GM19397 (cell line): Measurements from ENCODE around the gene DOCK11.
"Not testable (repeated sequence)": the region's sequence is repeated elsewhere in the genome, so short reads cannot be mapped to it uniquely, and the experiment has no call there.

ENCODE experiments used
- ATAC-seq: cut with Tn5 transposase; IDR thresholded peaks from one replicate; pipeline ENCODE4 v1.9.1; 2021; ENCODE audit warnings: mild to moderate bottlenecking, moderate library complexity; ENCODE audit not compliant: unreplicated experiment

Gene DOCK11

GRCh38 chrX:118682258-118683014, 186.8 kb downstream of the DOCK11 start:
- no peak for ATAC-seq

DNA sequence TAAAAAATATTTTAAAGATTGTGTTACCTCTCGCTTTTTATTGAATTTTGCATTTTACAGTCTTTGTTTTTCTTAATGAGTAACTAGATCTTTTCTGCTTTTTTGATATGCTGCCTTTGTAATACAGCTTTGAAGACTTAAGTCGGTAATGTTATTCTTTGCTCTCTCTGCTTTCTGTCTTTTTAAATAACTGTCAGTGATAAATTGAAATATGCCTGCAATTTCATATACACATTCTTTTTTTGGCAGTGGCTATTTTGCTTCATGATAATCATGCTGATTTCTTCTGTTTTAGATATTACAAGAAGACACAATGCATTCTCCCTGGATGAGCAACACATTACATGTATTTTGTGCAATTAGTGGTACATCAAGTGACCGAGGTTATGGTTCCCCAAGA, 189.8 kb downstream of the DOCK11 start:
- no peak for ATAC-seq

GRCh38 chrX:118688935-118689334, 193.3 kb downstream of the DOCK11 start:
- ATAC-seq, result no peak

DNA sequence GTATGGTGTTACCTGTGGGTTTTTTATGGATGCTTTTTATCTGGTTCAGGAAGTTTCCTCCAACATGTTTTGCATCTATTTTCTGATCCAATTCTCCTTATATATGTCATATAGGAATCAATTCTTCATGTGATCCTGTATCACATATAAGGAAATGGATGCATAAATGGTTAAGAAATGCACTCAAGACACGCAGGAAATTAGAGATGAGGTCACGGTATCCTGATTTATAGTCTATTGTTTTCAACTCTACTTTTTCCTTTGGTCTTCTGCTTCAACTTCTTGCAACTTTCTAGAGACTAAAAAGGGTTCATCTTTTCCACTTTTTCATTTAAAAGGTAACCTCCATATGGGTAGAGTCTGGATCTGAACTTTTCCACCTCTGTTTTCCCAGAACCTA, 198.2 kb downstream of the DOCK11 start:
- no peak for ATAC-seq

GRCh38 chrX:118694638-118695037, 199.0 kb downstream of the DOCK11 start:
- ATAC-seq, result no peak

- ATAC-seq, result no peak
These were observed 203.0 kb downstream of the DOCK11 start for GRCh38 chrX:118698516-118699170.

GRCh38 chrX:118702741-118703140, 207.1 kb downstream of the DOCK11 start:
- ATAC-seq, result no peak

GRCh38 chrX:118706681-118707080, 211.1 kb downstream of the DOCK11 start:
- ATAC-seq, result no peak

- no peak for ATAC-seq
These were observed 218.9 kb downstream of the DOCK11 start for GRCh38 chrX:118714521-118714920.

DNA sequence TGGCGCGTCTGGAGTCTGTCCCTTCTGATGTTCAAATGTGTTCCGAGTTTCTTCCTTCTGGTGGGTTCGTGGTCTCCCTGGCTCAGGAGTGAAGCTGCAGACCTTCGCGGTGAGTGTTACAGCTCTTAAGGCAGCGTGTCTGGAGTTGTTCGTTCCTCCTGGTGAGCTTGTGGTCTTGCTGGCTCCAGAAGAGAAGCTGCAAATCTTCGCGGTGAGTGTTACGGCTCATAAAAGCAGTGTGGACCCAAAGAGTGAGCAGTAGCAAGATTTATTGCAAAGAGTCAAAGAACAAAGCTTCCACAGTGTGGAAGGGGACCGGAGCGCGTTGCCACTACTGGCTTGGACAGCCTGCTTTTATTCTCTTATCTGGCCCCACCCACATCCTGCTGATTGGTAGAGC, 220.3 kb downstream of the DOCK11 start:
- not testable (repeated sequence) for ATAC-seq

- ATAC-seq, result not testable (repeated sequence)
These were observed 221.2 kb downstream of the DOCK11 start for GRCh38 chrX:118716833-118717232.

- ATAC-seq, result no peak
These were observed 222.2 kb downstream of the DOCK11 start for GRCh38 chrX:118717678-118718391.

GRCh38 chrX:118718737-118719136, 223.1 kb downstream of the DOCK11 start:
- ATAC-seq, result no peak

GRCh38 chrX:118720058-118720707, 224.6 kb downstream of the DOCK11 start:
- no peak for ATAC-seq

GRCh38 chrX:118723376-118723775, 227.8 kb downstream of the DOCK11 start:
- ATAC-seq, result no peak

- no peak for ATAC-seq
These were observed 228.8 kb downstream of the DOCK11 start for GRCh38 chrX:118724365-118724764.

DNA sequence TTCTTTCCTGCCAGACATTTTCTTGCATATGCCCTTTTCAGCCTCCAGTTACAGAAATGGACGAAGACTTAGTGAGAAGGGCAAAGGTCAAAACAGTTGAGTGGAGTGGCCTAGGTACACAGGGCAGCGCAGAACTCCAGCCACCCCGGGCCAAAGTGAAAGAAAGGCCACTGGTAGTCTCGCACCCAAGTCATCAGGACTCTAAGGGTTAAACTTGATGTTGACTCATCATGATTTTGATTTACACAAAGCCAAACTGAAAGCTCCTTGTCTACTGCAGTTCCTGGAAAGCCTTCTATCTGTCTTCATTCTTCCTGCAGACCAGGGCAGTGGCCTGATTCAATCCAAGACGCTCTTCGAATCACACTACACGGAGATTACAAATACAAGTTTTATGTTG, 229.2 kb downstream of the DOCK11 start:
- no peak for ATAC-seq

DNA sequence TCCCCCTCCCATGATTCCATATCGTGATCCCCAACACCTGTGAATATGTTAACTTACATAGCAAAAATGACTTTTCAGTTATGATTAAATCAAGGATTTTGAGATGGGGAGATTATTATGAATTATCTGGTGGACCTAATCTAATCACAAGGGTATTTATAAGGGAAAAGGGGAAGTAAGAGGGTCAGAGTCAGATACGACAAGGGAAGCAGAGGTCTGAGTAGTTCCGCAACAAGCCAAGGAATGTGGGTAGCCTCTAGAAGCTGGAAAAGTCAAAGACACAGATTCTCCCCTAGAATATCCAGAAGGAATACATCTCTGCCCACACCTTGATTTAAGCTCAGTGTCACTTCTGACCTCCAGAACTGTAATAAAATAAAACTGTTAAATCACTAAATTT, 230.8 kb downstream of the DOCK11 start:
- no peak for ATAC-seq

- ATAC-seq, result peak; percentile 71
These were observed 231.5 kb downstream of the DOCK11 start, which contains the start of gene IL13RA1 for GRCh38 chrX:118726887-118727685. TSS of gene IL13RA1 (plus strand) at chrX:118727606. CDS start at chrX:118727639, 33 bp downstream.

DNA sequence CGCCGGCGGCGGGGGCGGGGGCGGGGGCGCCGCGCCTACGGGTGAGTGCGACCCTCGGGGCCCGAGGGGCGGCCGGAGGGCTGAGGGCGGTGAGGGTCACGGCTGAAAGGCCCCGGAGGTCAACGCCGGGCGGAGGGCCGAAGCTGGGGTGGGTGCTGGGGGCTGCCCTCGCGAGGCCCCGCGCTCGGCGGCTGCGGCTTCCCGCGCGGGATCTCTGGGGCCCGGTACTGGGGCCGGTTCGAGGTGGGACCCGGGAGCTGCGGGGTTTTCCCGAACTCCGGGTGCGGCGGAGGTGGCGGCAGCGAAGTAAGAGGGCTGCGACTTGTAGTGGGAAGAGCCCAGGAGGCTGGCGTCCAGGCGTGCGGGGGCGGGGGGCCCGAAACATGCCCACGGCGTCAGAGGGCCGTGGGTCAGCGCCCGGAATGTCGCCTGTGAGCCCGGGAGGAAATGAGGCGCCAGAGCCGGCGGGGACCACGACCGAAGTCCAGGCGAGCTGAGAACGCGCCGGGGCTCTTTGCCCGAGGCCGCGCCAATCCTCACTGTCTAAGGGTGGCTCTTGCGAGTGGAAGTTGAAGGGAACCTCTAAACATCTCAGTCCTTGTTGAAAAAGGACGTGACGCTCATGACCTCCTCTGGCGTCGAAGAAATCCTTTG, 232.2 kb downstream of the DOCK11 start:
- ATAC-seq, result peak; percentile 12
